Fibroblast of the conjunctiva (primary cell): Measurements from ENCODE around the gene EML5.

ENCODE experiments used
- DNase-seq: peaks from one replicate; pipeline ENCODE4 v3.0.0-alpha.2; 2010; ENCODE audit warnings: low read depth

The EML5 gene

GRCh38 chr14:88707088-88707487 lies 85.7 kb downstream of the EML5 start:
- no peak for DNase-seq

- DNase-seq = no peak
These were observed 86.3 kb downstream of the EML5 start for GRCh38 chr14:88706425-88706824.

- DNase-seq = no peak
These were observed 94.1 kb downstream of the EML5 start for GRCh38 chr14:88698651-88699050.

GRCh38 chr14:88695870-88696269 lies 96.9 kb downstream of the EML5 start:
- no peak for DNase-seq

GRCh38 chr14:88688386-88688785 lies 104.4 kb downstream of the EML5 start:
- no peak for DNase-seq

GRCh38 chr14:88683119-88683518 lies 109.6 kb downstream of the EML5 start:
- DNase-seq = no peak

- DNase-seq = no peak
These were observed 110.1 kb downstream of the EML5 start for GRCh38 chr14:88682495-88683114.

GRCh38 chr14:88681755-88682494 lies 110.8 kb downstream of the EML5 start:
- DNase-seq = no peak

- no peak for DNase-seq
These were observed 123.4 kb downstream of the EML5 start for GRCh38 chr14:88669346-88669745.

- no peak for DNase-seq
These were observed 124.2 kb downstream of the EML5 start for GRCh38 chr14:88668448-88669116.

GRCh38 chr14:88667555-88668273 lies 125.0 kb downstream of the EML5 start:
- DNase-seq = peak; percentile 67

GRCh38 chr14:88660056-88660455 lies 132.7 kb downstream of the EML5 start:
- DNase-seq = no peak

GRCh38 chr14:88639221-88639620 lies 153.5 kb downstream of the EML5 start:
- DNase-seq = no peak

- no peak for DNase-seq
These were observed 160.2 kb downstream of the EML5 start for GRCh38 chr14:88632512-88632911.

- DNase-seq = no peak
These were observed 161.7 kb downstream of the EML5 start for GRCh38 chr14:88631091-88631490.

GRCh38 chr14:88630565-88630964 lies 162.2 kb downstream of the EML5 start:
- DNase-seq = no peak

- no peak for DNase-seq
These were observed 164.3 kb downstream of the EML5 start for GRCh38 chr14:88628462-88628861.

- DNase-seq = no peak
These were observed 164.7 kb downstream of the EML5 start for GRCh38 chr14:88628033-88628432.

- no peak for DNase-seq
These were observed 167.1 kb downstream of the EML5 start for GRCh38 chr14:88625671-88626070.

- no peak for DNase-seq
These were observed 171.7 kb downstream of the EML5 start for GRCh38 chr14:88621100-88621499.

GRCh38 chr14:88618476-88618875 lies 174.3 kb downstream of the EML5 start:
- DNase-seq = no peak

GRCh38 chr14:88617479-88617878 lies 175.3 kb downstream of the EML5 start:
- no peak for DNase-seq

GRCh38 chr14:88616697-88617096 lies 176.1 kb downstream of the EML5 start:
- DNase-seq = no peak
